AG08395 (cell line): ENCODE results near the gene MTO1.
"Not testable (repeated sequence)": the region's sequence is repeated elsewhere in the genome, so short reads cannot be mapped to it uniquely, and the experiment has no call there.

Experiments used
- DNase-seq: peaks from one replicate; pipeline ENCODE4 v3.0.0; 2012; ENCODE audit warnings: mixed read lengths, low spot score

The MTO1 gene

GRCh38 chr6:73461537-73462350 lies at the start of gene MTO1:
TSS of gene MTO1 (plus strand) at chr6:73461737. CDS start at chr6:73461855, 118 bp downstream.
- DNase-seq = peak; percentile 95

- DNase-seq = no peak
These were observed 48.4 kb upstream of the MTO1 start for GRCh38 chr6:73413102-73413501.

GRCh38 chr6:73418081-73418741 lies 43.3 kb upstream of the MTO1 start:
- DNase-seq = no peak

- DNase-seq = no peak
These were observed 40.0 kb upstream of the MTO1 start for GRCh38 chr6:73421534-73421933.

- DNase-seq = no peak
These were observed 26.3 kb upstream of the MTO1 start for GRCh38 chr6:73435236-73435635.

- DNase-seq = no peak
These were observed 18.0 kb upstream of the MTO1 start for GRCh38 chr6:73443555-73443954.

GRCh38 chr6:73451223-73452106 lies 10.1 kb upstream of the MTO1 start:
- DNase-seq = peak; percentile 39

- peak; percentile 80 for DNase-seq
These were observed 9.5 kb upstream of the MTO1 start, which contains the start of gene CGAS for GRCh38 chr6:73452107-73452461. TSS of gene CGAS (minus strand) at chr6:73452297. CDS start at chr6:73452181, 116 bp downstream.

- DNase-seq = no peak
These were observed 5.5 kb upstream of the MTO1 start for GRCh38 chr6:73455865-73456629.

GRCh38 chr6:73459474-73459873 lies 2.1 kb upstream of the MTO1 start:
- DNase-seq = not testable (repeated sequence)

- DNase-seq = no peak
These were observed 1.5 kb upstream of the MTO1 start for GRCh38 chr6:73460056-73460455.

GRCh38 chr6:73471686-73472290 lies 10.3 kb downstream of the MTO1 start:
- DNase-seq = no peak

- no peak for DNase-seq
These were observed 15.2 kb downstream of the MTO1 start for GRCh38 chr6:73476723-73477122.

- DNase-seq = no peak
These were observed 15.9 kb downstream of the MTO1 start for GRCh38 chr6:73477407-73477806.

GRCh38 chr6:73481969-73482368 lies 20.4 kb downstream of the MTO1 start:
- no peak for DNase-seq

GRCh38 chr6:73484438-73484837 lies 22.9 kb downstream of the MTO1 start:
- no peak for DNase-seq

GRCh38 chr6:73487473-73487872 lies 25.9 kb downstream of the MTO1 start:
- no peak for DNase-seq

GRCh38 chr6:73491377-73491776 lies 29.8 kb downstream of the MTO1 start:
- no peak for DNase-seq

- DNase-seq = no peak
These were observed 36.4 kb downstream of the MTO1 start for GRCh38 chr6:73497915-73498314.

- DNase-seq = no peak
These were observed 41.7 kb downstream of the MTO1 start for GRCh38 chr6:73503027-73503772.

- no peak for DNase-seq
These were observed 42.6 kb downstream of the MTO1 start for GRCh38 chr6:73504160-73504559.
